OCI-M2 (cell line): ENCODE measurements around the gene PSMA4.
"Not testable (repeated sequence)": the region's sequence is repeated elsewhere in the genome, so short reads cannot be mapped to it uniquely, and the experiment has no call there.

ENCODE experiments used
- DNase-seq: peaks from one replicate; lab custom pipeline; 2025; ENCODE audit not compliant: unreplicated experiment; lab: John Stamatoyannopoulos, UW

PSMA4 gene

DNA sequence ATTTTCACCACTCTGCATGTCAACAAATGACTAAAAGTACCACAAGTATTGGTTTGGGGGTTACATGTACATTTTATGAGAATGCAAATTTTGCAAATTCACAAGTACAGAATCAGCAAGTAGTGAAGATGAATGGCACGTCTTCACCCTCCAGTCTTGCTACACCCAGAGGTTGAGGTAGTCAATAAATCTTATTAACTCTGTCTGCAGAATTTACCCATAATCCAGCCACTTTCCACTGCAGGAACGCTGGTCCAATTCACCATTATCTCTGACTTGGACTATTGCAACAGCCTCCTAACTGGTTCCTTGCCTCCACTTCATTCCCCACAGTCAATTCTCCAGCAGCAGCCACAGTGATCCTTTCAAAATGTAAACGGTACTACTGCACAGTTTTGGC, 10.6 kb downstream of the PSMA4 start:
- DNase-seq: no peak

DNA sequence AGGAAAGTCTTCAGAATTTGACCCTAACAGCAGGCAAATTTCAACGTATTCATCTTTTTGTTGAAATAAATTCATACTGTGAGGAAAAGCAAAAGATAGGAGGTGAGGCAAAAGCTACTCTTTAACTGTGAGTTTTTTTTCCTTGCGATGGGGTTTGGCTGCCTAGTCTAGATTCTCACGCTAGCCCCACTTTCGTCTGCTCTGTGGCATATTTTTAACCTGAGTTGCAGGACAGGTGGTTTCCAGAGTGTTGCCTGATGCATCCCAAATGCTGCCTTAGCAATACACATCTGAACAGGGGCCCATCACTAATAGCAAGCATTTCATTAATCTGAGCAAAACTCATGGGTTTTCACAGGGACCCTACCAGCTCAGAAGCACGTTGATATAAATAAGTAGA, 11.7 kb downstream of the PSMA4 start:
- no peak for DNase-seq

DNA sequence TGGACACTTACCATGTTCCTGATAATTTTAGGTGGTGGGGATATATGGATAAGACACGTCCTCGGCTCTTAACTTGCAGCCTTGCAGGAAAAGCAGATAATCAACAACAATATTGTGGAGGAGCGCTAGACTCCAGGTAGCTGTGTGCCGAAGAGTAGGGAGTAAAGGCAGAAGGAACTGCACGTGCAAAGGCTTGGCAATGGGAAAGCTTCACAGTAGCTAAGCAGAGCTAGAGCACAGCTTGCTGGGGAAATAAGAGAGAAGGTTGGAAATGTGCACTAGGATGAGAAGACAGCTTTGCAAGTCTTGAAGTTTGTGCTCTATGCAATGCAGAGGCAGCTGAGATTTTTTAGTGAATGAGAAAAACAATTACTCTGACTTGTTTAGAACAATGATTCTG, 12.4 kb downstream of the PSMA4 start:
- DNase-seq: no peak

DNA sequence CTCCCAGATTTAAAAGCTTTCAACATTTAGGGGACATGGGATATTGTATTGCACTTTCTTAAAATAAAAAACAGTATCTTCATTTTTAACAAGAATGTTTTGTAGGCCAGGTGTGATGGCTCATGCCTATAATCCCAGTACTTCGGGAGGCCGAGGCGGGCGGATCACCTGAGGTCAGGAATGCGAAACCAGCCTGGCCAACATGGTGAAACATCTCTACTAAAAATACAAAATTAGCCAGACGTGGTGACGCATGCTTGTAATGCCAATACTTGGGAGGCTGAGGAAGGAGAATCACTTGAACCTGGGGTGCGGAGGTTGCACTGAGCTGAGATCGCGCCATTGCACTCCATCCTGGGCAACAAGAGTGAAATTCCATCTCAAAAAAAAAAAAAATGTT, 20.0 kb downstream of the PSMA4 start:
- DNase-seq: not testable (repeated sequence)

DNA sequence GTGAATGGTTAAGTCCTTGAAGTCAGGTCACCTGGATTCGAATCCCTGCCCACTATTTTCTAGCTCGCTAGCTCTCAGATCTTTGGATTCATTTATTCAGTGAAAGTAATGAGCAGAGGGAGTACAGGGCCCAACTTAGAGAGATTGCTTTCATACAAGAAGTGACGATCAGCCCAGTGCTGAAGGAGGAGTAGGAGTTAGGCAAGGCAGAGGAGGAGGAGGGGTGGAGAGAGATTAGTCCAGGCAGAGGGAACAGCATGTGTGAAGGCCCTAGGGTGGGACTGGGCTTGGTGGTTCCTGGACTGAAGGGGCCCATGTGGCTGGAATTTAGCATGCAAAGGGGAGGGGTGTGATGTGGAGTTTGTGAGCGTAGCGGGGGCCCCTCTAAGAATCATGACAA, 21.2 kb downstream of the PSMA4 start:
- DNase-seq: no peak

DNA sequence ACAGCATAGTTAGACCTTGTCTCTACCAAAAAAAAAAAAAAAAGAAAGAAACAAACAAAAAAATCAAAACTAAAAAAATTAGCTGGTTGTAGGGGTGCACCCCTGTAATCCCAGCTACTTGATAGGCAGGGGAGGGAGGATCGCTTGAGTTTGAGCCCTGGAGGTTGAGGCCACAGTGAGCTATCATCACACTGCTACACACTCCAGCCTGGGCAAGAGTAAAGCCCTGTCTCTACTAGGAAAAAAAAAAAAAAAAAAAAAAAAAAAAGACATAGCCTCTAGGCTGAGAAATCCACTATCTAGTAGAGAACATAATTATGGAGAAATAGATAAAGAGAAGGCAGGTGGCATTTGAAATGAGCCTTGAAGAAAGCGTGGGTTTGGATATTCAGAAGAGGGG, 22.8 kb downstream of the PSMA4 start:
- DNase-seq: no peak

DNA sequence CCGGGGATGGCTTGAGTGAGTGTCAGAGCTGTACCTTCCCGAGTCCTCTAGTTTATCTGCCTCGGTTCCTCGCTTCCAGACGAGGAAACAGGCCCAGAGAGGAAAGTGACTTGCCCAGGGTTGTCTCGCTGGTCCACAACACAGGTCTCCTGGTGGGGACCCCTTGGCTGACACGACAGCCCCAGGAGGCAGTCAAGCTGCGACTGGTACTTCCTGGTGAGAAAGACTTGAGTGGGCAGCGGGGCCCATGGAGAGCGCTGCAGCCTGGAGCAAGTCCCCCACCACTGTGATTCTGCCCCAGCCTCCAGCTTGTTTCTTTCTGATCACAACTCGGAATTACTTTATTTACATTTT, 24.5 kb downstream of the PSMA4 start:
- no peak for DNase-seq

DNA sequence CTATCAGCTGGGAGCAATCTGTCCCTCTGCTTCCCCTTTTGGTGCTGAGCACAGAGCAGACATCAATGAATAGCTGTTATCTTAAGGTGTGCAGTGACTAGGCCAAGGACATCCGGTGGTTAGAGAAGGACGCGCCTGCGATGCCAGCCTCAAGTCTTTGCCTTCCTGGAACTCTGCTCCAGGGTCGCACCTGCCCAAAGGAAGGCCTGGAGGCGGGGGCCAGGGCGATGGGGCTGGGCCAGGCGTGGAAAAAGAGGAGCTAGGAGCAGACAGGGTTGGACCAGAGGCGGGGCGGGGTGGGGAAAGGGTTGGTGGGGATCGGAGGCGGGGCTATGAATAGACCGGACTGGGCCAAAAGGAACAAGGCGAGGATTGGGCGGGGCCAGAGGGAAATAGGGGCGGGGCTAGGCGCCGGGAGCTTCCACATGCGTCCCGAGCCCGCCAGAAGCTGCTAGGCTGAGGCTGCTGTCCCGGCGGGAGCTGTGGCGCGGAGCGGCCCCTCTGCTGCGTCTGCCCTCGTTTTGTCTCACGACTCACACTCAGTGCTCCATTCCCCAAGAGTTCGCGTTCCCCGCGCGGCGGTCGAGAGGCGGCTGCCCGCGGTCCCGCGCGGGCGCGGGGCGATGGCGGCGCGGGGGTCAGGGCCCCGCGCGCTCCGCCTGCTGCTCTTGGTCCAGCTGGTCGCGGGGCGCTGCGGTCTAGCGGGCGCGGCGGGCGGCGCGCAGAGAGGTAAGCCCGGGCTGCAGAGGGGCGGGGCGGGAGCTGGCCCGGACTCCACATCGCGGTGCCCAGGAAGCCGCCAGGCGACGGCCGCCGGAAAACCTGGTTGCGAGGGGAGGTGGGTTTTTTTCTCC, 25.1 kb downstream of the PSMA4 start, which contains the start of gene CHRNA5:
CHRNA5 (plus strand) TSS at position 424 of the 854 bp plus-strand sequence; CDS start at position 624, 200 bp downstream.
- DNase-seq: peak; percentile 63

DNA sequence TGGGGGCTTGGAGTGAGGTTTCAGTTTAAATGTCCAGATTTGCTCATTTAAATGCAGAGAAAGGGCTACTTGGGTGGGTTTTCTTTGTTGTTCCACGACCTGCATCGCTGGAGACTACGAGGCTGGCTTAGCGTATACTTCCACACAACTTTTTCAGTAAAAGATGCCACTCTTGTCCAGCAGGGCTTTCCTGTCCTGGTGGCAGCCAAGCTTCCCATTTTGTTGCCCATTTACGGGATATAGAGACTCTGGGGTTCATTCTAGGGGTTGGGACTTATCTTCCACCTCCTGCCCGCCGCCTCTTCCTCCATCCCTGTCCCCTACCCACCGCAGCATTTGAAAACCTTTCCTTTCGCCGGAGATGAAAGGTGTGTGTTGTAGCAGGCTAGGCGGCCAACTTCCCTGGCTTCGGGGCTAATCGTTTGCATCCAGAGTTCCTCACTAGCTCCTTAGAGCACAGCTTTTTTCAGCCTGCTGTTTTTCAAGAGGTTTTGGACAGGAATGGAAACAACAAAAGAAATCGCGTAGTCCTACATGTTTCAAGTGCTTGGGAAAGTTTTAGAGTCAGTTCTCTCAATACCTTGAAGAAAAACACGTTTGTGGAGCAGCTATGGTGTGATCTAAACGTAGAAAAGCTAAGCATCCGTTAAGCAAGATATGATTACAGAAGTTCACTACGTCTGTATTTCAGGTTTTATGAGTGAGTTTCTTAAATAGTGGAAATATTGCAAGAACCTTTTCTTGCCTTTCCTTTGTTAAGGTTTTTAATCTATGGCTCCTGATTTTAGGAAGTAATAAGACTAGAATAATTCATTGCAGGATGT, 25.9 kb downstream of the PSMA4 start:
- DNase-seq: no peak

DNA sequence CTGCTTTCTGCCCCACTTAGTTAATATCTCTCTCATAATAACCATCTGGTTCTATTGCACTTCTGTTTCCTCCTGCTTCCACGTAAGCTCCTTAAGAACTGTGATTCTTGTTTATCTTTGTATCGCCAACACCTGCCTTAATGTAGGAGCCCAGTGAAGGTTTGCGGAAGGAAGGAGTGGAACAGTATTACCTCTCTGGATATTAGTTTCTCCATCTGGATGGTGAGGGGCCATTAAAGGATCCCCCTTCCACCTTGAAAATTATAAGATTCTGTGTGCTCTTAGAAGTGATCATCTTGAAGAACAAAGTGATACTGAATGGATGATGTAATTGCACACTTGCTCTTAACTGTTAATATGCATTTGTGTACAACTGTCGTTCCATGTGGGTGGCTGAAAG, 27.3 kb downstream of the PSMA4 start:
- no peak for DNase-seq

DNA sequence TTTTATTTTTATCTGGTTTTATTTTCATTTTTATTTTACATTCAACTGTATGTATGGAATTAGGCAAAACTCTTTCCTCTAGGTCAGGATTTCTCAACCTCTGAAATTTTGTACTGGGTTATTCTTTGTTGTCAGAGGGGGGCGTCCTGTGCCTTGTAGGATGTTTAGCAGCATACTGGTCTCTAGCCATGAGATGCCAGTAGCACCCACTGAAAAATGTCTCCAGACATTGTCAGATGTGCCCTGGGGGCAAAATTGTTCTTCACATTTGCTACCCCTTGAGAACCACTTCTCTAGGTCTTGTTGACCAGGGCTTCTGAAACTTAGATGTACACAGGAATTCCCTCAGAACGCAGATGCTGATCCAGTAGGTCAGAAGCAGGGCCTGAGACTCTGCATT, 30.5 kb downstream of the PSMA4 start:
- no peak for DNase-seq

DNA sequence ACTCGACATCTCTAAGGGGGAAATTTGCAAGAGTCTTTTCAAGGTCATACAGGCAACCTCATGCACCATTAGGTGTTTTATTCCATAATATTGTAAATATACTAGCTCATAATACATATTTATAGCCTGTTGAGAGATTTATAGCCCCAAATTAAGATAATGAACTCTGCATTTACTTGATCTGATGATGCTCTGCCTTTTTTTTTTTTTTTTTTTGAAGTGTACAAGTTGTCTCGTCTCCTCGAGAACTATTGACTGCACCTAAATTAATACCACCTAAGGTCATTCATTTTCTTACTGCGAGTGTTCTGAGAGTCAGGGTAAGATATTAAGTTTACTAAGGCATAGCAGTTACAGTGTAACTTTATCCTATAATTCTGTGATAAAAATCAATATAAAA, 31.1 kb downstream of the PSMA4 start:
- no peak for DNase-seq

DNA sequence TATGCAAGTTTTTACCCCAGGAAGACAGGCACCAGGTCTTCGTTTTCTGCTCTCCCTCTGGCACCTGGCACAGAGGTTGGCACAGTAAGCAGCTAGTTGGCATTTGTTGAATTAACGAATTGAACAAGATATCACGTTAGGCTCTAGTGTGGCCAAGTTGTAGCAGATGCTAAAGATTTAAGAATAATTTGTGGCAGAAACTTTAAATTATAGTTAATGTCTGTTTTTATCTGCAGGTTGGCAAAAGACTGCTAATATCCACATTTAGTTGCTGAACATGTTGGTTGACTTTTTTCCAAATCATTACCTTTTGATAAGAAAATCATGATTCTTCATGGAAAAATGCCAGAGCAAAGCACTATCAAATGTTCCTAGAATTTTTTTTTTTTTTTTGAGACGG, 33.2 kb downstream of the PSMA4 start:
- no peak for DNase-seq

DNA sequence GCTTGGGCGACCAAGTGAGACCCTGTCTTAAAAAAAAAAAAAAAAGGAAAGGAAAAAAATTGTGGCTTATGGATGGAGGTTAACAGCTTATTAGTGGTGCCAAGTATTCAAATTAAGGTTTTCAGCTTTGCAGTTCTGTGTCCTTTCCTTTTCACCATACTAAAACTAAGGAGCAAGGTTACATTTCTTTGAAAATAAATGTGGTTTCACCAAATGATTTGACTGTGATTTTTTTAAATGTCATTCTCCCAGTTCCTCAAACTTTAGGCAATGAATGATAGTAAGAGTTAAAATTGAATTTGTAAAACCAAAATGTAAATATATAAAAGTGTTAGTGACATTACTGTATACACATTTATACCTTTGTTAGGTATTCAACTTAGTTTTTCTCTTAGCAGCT, 34.7 kb downstream of the PSMA4 start:
- no peak for DNase-seq

DNA sequence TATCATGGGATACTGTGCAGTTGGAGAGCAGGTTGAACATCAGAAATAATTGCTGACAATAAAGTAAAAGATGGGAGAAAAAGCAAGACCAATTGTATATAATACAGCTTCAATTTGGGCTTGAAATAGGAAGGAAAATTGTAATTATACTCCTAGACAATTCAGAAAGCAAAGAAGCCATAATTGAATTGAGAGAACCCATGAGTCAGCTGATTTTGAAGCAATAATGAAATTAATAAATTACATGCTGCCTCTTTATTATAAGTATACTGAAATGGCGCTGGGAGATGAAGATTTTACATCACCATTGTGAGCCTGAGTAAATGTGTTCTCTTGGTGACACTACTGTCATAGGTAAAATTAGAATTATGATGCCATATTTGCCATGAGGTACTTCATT, 57.3 kb downstream of the PSMA4 start:
- no peak for DNase-seq

DNA sequence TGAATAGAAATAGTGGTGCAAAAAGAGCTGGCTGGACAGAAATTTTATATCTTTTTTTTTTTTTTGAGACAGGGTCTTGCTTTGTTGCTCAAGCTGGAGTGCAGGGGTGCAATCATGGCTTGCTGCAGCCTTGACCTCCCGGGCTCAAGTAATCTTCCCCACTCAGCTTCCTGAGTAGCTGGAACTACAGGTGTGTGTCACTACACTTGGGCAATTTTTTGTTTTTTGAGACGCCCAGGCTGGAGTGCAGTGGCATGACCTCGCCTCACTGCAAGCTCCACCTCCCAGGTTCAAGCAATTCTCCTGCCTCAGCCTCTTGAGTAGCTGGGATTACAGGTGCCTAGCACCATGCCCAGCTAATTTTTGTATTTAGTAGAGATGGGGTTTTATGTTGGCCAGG, 58.1 kb downstream of the PSMA4 start:
- no peak for DNase-seq

DNA sequence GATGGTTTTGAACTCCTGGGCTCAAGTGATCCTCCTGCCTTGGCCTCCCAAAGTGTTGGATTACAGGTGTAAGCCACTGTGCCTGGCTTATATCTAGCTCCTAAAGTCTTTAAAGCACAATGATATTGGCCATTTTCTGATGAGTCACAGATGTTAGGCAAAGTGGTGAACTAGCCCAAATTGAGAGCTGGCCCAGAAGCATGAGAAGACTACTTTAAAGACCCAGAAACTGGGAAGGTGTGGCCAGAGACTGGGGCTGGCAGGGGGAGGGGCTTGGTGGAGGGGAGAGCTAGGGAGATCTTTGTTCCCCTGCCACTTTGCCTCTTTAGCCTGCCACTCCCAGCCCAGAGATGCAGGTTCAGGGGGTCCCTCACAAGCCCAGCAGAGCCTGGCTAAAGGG, 58.9 kb downstream of the PSMA4 start:
- DNase-seq: no peak
